OCI-LY7 (cell line): ENCODE data around the gene KIAA1328.

Source experiments
- CTCF ChIP-seq: fragments of 200-600 bp; sonication (generic); conservative IDR thresholded peaks from 2 replicates; pipeline ENCODE4 v1.5.1; 2014; ENCODE audit warnings: mild to moderate bottlenecking, antibody characterized with exemption, low read length, moderate library complexity, mixed read lengths
- EZH2phosphoT487 ChIP-seq: fragments of 200-600 bp; sonication (generic); IDR thresholded peaks from 2 replicates; pipeline ENCODE4 v1.6.1; 2018; ENCODE audit warnings: low read depth, borderline replicate concordance, mild to moderate bottlenecking, mixed run types, antibody characterized with exemption, low read length, moderate library complexity, mixed read lengths

- TF ChIP-seq CTCF (no peak), EZH2phosphoT487 (no peak)
Observed at GRCh38 chr18:36850527-36851201, 21.7 kb downstream of the KIAA1328 start.
